CD4-positive, alpha-beta T cell treated with Interleukin-6 at 100 ng/mL for 8 hours (primary cell): ENCODE data around the gene NUDCD3.

Experiments used
- DNase-seq: peaks from one replicate; pipeline ENCODE4 v3.0.0-alpha.2; 2020; ENCODE audit warnings: mixed read lengths, low spot score

Gene NUDCD3

DNA sequence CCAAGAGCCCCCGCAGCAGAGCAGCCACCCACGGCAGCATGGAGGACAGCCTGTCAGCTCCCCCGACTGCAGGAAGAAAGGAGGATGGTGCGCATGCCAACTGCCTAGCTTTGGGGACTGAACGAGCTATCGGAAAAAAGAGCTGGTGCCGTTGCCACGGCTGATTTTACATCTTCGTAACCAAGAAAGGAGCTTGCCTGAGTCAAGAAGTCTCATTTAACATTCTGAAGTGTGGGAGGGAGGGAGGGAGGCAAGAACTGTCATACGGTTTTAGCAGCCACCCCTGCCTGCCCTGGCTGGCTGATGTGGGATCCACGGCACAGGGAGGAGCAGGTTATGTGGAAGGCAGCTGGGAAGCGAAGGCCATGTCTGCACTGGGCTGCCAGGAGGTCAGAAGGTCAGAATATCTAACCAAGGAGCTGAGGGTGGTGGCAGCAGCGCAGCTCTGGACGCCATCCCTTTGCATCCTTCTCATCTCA lies 90.4 kb downstream of the NUDCD3 start:
- DNase-seq: no peak

DNA sequence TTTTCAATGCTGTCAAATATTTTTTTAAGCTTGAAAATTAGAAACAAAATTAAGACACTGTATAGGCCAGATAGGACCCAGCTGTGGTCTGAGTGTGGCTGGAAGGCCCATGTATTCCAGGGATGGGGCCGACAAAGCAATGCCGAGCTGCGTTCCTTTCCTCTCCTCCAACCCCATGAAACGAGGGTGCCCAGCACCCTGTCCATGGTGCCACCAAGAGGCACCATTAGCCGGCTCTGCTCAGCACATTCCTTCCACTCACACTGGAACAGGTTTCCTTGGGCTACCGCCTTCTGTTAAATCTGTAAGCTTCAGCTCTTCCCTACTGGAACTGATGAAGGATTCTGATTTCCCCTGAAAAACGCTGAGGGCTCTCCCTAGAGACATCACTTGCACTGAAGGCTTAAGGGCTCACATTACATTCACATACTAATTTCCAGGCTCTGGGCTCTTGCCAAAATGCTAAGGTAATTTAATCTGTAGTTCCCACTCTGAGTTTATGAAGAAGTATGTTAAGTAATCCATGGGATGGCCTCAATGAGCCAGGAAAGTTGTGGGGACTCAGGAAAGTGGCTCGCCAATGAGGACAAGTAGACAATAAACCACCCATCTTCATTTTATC lies 91.4 kb downstream of the NUDCD3 start:
- DNase-seq: no peak

DNA sequence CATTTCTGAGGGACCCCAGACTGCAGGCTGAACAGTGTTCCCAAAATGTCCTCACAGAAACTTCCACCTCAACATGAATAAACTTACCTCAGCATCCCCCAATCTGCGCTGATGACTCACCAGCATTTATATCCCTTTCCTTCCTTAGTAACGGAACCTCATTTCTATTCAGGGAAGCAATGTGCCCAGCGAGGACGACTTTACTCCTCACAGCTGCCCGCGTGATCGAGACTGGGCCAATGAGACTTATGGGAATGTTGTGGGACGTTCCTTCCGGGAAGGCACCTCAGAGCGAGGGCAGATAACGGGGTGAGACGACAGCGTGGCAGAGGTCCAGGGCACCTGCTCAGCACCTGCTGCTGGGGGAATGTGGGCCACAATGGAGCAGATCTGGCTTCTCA lies 91.9 kb downstream of the NUDCD3 start:
- no peak for DNase-seq

DNA sequence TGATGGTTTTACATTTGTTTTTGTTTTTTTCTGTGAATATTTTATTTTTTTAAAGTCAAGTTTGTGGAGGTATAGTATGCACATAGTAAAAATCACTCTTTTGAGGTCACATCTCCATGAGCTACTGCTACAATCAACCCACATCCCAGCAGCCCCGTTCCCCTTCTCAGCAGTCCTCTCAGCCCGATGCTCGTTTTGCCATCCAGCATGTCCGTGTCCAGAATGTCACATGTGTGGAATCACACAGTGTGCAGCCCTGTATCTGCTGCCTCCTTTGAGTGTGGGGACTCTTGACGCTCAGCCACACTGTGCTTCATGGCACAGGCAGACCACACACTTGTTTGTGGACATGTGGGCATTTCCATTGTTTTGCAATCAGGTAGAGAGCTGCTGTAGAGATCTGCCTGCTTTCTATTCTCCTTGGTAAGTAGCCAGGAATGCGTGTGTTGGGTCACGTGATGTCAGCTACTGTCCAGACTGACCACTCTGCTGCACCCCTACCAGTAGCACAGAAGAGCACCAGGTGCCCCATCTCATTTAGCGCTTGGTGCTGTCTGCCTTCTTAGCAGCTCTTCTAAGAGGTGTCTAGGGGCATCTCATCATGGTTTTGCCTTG lies 93.4 kb downstream of the NUDCD3 start:
- no peak for DNase-seq

DNA sequence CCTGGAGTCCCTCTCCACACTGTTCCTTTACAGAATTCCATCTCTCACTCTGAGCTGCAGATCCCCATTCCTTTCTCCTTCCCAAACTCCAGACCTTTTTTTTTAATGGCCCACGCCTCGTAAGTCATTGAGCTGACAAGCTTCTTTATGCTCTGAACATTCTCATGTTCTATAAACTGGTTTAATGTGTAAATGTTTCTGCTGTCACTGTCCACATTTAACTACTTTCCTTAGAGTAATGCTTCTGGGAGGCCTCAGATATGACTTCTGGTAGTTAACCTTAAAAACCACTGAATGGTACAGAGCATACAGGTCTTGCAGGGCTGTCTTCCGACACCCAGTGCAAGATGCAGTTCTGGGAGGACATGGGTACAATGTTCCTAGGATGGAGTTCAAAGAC lies 94.0 kb downstream of the NUDCD3 start:
- DNase-seq: no peak

DNA sequence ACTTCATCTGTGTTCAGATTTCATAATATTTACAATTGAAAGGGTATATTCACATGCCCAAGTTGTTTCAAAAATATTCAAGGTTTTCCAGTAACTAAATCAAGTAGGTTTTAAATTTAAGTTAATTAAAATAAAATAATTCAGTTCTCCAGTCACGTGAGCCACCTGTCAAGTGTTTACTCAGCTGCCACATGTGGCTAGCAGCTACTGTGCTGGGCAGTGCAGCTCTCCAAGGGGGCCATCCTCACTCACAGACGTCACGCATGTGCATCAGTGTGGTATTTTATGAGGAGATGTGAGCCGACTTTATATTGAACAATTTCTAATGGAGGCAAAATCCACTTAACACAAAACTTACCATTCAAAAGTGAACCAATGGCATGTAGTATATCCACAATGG lies 95.4 kb downstream of the NUDCD3 start:
- DNase-seq: no peak

DNA sequence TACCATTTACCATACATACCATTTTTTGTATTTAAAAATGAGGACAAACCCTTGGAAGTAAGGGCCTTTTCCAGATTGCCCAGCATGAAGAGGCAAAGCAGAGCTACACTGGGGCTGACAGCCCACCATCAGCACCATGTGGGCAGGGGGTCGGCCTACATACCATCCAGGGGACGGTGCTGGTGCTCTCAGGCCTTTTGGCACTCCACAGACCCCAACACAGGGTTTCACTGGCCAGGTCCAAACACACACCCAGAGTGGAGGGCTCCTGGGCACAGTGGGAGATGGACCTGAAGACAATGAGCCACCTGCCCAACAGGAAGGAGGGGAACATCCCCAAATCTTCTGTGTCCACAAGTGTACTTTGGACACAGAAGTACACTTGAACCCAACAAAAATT lies 95.8 kb downstream of the NUDCD3 start:
- no peak for DNase-seq

DNA sequence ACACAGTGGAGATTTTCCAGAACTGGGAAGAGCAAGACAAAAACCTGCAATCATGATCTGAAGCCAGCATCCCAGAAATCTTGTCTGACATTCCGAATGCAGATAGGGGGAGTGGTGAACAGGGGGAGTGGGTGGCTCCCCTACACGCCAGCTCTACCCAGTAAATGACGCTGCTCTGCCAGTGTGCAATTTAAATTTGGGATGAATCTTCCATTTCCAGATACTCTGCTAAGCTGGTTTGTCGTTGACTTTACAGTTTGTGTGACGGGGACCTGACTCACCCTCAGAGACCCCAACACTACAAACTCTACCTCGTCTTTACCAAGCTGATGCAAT lies 96.4 kb downstream of the NUDCD3 start:
- no peak for DNase-seq

DNA sequence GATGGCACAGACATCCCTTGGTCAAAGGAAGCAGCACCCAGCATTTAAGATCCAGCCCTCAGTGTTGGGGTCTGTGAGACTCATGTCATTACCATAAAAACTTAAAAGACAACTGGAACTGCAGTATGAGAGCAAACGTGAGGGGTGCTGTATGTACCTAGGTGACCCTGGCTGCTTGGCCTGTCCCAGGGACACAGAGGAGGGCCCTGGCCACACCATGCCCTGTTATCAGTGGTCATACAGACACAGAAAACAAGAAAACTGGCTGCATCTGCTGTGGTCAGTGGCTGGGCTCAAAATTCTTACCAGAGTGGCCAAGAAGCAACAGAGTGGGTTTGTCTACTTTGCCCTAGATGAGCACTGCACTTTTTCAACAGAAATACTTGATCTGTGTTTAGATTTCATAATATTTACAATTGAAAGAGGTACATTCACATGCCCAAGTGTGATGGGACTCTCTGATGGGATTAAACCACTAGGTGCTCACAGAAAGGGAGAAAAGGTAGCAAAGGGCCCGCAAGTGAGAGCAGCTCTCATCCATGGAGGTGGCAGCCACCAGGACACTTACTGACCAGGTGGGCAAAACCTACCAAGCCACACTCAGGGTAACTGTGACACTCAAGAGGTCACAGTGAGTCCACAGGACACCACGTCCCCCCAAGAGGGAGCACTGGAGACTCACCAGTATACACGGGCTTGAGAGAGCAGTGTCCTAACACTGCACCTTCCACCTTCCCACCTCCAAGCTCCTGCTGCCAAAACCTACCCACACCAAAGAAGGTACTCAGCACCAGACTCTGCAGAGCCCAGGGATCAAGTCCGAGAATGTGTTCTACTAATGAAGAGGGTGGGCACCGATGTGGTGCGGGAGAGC lies 97.0 kb downstream of the NUDCD3 start:
- DNase-seq: no peak

DNA sequence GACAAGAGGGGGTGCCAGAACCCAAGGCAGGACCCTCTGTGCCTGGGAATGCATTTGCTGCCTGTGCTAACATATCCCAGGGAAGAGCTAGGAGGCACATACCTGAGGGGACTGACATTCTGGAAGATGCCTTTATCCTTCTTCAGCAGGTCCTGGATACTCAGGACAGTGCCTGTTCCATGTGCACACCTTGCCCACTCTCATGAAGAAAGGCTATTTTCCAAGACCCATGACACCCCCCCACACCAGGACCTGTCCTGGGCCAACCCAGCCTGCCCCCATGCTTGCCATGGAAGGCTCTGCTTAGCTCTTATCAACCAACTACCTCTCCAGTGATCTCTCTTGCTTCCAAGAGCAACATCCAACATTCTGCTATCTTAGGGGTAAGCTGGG lies 97.8 kb downstream of the NUDCD3 start:
- DNase-seq: no peak

DNA sequence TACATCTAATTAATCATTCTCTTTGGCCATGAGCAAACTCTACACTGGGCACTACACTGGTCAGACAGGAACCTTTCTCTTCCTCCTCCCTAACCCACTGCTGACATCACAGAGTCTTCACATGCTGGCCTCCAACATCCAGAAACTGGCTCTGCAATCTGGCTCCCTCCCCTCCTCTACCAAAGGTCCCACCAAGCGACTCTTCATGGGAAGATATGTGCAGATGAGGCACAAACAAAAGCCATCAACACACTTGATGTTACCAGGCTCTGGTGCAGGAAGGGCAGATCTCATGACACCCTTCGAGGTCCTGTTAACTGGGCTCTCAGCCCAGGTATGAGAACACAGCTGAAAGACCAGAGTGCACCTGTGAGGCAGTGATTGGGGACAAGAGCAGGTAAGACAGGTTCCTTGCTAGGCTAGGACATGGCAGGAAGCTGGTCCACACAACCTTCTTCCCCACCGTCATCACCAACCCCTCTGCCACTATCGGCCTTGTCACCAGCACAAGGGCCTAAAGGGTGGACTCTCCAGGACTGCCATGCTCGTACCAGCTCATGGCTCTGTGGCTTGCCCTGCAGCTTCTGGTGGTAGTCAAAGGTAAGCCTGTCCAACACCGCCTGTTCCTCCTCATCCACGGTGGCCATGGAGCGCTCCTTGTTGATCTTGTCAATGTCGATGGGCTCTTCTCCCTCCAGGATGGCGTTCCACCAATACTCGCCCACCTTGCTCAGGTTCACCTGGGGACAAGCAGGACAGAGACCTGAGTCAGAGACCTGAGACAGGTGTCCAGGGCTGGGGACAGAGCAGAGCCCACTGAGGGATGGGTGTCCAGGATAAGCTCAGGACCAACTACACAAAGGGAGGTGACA lies 98.5 kb downstream of the NUDCD3 start:
- no peak for DNase-seq

DNA sequence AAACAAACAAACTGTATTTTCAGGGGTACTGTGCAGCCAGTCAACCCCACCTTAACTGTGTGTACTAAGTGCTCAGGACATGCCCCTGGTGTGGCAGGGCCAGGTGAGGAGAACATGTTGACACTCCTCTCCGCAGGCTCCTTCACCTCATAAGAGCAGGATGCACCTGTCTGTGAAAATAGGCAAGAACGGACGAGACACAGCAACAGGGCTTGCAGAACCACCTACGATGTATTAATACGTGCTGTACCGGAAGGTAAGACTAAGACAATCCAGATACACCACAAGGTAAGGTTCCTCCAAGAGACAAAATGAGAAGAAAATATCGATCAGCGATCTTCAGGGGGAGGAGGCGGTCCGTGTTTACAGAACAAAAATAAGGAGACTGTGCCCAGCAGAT lies 99.3 kb downstream of the NUDCD3 start:
- no peak for DNase-seq

DNA sequence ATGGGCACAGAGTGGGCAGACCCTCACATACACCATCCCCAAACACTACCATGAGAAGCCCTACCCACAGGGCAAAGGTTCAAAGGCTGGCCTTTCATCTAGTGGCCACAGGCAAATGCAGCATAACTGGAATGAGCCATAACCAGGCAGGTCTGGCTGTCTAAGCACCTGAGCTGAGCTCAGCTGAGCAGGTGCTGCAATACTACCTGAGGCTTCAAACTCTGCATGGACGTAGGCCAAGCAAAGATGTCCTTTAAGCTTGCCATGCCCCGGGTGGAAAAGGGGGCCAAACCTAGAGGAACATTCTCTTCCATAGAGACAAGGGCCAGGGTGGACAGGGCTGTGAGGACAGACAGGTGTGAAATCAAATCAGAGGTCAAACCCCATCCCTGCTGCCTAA lies 99.8 kb downstream of the NUDCD3 start:
- no peak for DNase-seq

DNA sequence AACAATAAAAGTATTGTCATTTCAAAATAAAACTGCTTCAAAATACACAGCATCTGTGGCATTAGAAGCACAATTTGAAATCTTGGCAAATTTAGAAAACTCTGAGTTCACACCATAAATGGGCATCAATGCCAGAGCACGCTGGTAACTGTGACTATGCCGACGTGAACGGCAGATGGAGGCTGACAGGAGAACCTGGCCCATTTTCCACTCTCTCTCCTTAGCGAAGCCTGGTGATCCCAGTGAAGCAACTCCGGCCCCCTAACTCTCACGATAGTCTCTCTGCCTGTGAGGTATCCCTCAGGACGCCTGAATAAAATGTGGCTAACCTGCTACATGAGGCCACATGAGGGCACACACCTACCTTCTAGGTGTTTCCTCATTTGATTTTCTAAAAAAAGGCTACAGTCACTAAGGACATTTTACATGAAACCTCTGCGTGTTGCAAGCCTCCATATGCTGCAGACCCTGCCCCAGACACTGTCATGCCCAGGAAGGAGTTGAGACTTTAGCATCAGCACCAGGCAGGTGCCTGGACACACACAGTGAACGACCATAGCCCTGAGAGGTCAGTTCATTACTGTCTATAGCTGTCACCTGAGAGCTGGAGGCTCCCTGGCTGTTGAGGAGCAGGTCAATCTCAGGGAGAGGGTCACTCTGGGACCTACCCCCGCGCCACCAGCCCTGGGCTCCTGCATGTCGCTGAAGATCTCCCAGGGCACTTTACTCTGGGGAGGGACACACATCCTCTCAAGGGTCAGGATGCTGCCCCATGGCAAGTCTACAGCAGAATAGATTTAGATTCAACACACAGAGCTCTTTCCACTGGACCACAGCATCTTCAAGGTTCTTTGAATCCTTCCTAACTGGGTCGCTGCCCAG lies 102.1 kb downstream of the NUDCD3 start:
- no peak for DNase-seq

DNA sequence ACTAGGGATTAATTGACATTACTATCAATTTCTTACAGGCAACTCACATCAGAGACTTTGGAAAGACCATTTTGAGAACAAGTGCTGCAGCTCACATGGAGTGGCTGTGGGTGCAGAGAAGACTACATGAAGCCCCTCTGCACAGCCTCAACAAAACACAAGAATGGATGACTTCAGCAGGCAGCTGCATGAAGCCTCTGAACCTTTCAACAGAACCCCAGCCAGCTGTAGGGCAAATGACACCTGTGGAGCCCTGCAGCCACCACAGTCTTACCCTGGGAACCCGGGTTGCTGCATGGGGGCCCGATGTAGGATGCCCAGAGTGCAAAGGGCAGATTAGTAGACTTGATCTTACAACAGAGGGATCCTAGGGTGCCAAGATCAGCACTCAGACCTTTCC lies 103.1 kb downstream of the NUDCD3 start:
- DNase-seq: no peak

DNA sequence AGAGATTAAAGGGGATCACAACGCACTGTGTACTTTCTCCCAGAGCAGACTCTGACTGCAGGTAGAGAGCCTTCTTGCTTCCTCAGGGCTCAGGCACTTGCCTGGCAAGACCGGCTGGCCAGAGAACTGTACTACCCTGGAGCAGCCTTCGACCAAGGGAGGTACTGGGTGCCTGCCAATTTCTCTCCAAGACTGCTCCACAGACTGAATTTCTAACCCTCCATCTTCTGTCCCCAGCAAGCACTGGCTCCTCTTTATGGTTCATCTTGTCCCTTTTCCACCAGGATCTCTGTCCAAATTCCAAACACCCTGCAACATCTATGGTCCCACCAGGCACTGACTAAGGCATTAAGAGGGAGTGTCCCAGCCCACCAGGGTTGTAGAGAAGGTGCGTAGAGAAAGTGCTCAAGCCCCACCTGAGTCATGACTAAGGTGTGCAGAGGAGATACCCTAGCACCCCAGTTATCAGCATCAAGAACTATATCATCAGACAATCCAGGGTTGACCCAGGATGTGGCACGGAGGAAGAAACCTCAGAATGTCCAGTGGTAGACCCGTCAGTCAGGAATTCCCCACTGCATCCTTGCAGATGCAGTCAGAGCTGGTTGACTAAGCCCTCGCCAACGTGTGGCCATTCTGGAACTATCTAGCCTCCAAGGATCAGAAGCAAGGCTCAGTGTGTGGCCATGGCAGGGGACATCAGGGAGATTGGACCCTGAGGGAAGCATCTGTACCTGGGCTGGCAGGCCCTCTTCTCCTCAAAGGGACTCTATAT lies 104.1 kb downstream of the NUDCD3 start:
- no peak for DNase-seq

DNA sequence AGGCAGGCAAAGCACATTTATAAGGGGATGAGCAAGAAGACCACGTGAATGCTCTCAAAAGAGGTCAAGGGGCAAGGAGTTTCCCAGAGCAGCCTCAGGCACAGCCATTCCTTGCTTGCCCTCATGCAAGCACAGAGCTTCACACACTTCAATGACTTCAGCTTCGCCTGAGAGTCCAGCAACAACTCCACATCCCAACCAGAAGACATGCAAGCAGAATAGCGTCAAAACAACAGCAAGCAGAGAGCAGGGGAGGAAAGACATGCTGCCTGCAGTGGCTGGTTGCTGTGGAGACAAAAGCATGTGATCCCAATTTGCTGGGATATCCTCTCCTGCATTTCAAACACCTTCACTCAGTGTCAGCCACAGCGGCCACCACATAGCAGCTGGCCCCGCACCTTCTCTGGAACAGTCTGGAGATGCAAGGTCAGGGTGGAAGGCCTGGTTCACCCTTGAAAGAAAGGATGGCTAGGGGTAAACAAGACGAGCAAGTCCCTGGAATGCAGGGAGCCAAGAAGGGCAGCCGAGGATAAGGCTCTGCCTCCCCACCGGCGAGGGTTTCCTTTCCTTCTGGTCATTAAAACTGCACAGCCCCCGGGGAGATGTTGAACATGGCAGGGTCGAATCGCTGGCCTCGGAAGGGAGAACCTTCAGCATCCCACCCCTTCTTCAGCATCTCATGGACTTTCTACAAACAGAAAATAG lies 104.9 kb downstream of the NUDCD3 start:
- DNase-seq: no peak

DNA sequence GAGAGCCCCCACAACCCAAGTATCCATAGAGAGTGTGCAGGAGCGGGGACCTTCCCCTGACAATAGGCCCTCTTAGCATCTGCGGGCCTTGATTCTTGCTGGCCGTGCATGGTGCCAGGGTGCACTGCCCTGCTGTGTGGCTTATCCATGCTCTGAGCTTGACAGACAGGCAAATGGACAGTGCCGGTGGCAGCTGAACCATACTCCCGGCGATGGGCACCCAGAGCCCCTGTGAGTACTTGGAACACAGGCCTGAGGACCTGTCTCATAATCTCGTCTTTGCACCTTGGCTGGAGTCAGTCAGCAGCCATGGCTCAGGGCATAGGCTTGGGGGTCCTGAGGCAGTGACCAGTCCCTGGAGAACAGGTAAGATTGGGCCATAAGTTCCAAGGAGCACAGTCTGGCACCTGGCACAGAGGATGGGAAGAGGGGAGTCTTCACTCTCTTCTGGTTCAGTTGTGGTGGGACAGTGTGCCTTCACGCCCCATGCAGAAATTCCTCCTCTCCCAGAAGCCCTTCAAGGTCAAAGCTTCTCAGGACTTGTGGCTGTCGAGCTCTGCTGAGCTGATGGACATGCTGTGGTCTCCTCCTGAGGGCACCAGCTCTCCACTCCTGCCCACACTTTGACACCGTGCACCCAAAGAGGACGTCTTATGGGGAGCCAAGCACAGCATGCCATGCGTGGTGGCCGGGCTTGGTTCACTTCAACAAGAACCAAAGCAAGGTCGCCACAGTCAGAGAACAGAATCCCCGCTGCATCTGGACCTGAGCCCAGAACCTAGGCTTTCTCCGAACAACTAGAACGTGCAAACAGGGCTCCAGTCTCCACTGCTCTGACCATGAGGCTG lies 105.6 kb downstream of the NUDCD3 start:
- DNase-seq: no peak

DNA sequence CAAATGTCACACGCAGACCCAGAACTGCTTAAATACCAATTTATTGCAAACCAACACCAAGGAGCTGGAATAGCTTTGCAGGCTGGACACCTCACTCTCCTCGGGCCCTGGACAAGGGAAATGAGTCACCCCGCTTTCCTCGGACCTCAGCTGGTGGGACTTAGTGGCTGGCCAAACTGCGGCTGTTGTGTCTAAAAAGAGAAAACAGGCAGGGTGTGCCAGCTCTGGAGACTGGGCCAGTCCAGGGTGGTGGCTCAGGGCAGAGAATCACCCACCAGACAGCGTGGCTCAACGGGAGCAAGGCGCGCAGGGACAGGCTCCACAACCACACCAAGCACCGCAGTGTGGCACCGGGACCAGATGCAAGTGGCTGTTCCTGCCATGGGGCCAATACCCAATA lies 106.9 kb downstream of the NUDCD3 start:
- no peak for DNase-seq
